Measurements from ENCODE around the gene RGL1.

- no peak for TF ChIP-seq ZNF280C (tag by site-specific recombination; IDR thresholded peaks at IDR 0.05)
- no peak for TF ChIP-seq IKZF3 (tag by site-specific recombination; IDR thresholded peaks at IDR 0.05)
- no peak for TF ChIP-seq CTCF (tag by site-specific recombination; IDR thresholded peaks at IDR 0.05)
- no peak for TF ChIP-seq PRDM10 (tag by site-specific recombination; IDR thresholded peaks at IDR 0.05)
Observed at GRCh38 chr1:183758913-183759312, 46.0 kb upstream of the RGL1 start.
